ENCODE results near the gene CHEK2.
"Not testable (repeated sequence)": the region's sequence is repeated elsewhere in the genome, so short reads cannot be mapped to it uniquely, and the experiment has no call there.

CHEK2 gene

DNA sequence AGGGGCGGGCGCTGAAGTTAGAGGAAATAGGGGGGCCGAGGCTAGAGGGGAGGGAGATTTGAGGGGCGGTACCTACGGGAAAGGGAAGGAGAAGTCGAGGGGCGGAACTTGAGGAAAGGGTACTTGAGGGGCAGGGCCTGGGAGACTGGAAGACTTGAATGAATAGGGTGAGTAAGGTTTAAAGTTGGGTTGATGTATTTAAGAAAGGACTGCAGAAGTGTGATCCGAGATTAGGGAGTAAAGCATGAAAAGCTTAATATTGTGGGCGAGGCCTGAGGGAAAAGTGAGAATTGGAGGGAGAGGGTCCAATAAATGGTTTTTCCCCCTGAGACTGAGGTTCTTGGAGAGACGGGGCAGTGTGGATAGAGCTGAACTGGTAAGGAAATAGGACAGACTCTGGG, 942 bp upstream of the CHEK2 start:
- no peak for DNase-seq (ENCODE audit: low read depth in 3 of 3, low spot score in 1 of 3)

DNA sequence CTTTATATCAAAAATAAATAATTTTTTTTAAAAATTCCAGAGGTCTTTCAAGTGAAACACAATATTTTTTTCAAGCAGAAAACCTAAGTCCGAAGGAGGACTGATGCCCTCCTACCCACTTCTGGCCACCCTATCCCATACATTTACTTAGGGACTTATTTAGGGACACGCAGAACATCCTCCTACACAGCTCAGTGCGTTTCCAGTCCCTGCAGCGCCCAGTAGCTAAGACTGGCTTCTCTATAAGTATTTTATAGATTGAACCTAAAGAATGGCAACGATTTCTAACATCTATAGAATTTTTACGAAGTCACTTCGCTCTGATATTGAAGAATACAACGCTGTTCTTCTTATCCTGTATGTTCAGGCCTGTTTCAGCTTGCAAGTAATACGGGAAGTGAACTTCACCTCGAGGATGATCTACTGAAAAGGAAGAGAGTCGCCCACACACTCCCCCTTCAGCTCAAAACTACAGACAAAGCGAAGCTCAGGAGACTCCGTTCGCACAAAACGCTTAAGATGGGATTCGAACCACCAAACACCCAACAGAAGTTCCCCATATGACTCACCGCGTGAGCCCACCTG, 328 bp downstream of the CHEK2 start:
- no peak for DNase-seq (ENCODE audit: low read depth in 3 of 3, low spot score in 1 of 3)

GRCh38 chr22:28738876-28739275, 2.7 kb downstream of the CHEK2 start:
- not testable (repeated sequence) for DNase-seq (ENCODE audit: low read depth in 3 of 3, low spot score in 1 of 3)

DNA sequence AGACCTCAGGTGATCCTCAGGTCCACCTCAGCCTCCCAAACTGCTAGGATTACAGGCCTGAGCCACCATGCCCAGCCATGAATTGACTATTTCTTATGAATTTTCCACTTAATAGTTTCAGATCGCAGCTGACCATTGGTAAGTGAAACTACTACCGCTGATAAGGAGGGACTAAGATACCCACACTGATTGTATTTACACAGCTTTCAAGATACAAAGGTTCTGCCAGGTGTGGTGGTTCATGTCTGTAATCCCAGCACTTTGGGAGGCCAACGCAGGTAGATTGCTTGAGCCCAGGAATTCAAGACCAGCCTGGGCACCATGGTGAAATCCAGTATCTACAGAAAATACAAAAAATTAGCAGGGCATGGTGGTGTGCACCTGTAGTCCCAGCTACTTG, 3.9 kb downstream of the CHEK2 start:
- DNase-seq (ENCODE audit: low read depth in 3 of 3, low spot score in 1 of 3): no peak

GRCh38 chr22:28736301-28737155, 5.1 kb downstream of the CHEK2 start:
- no peak for DNase-seq (ENCODE audit: low read depth in 3 of 3, low spot score in 1 of 3)

GRCh38 chr22:28734393-28734792, 7.2 kb downstream of the CHEK2 start:
- no peak for DNase-seq (ENCODE audit: low read depth in 3 of 3, low spot score in 1 of 3)

GRCh38 chr22:28730179-28730578, 11.4 kb downstream of the CHEK2 start:
- no peak for DNase-seq (ENCODE audit: low read depth in 3 of 3, low spot score in 1 of 3)

- no peak for DNase-seq (ENCODE audit: low read depth in 3 of 3, low spot score in 1 of 3)
Measured at GRCh38 chr22:28728621-28729313, 12.9 kb downstream of the CHEK2 start.

DNA sequence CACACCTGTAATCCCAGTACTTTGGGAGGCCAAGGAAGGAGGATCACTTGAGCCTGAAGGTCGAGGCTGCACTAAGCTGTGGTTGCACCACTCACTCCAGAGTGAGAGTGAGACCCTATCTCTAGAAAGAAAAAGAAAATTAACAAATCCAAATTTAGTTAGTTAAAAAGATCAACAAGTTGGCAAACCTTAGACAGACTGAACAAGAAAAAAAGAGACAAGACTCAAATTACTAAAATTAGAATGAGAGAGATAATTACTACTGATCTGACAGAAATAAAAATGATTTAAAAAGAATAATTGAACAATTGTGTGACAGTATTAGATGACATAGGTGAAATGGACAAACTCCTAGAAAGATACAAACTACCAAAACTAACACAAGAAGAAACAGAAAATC, 13.6 kb downstream of the CHEK2 start:
- DNase-seq (ENCODE audit: low read depth in 3 of 3, low spot score in 1 of 3): no peak

DNA sequence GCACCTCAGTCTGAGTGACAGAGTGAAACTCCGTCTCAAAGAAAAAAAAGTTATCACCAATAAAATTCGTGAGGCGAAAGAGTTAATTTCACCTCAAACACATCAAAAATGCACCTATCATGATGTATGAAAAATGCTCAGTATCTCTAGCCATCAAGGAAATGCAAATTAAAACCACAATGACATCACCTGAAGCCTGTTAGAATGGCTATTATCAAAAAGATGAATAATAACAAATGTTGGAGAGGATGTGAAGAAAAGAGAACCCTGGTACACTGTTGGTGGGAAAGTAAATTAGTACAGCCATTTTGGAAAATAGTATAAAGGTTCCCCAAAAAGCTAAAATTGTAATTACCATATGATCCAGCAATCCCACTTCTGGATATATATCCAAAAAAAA, 23.6 kb downstream of the CHEK2 start:
- DNase-seq (ENCODE audit: low read depth in 3 of 3, low spot score in 1 of 3): no peak

DNA sequence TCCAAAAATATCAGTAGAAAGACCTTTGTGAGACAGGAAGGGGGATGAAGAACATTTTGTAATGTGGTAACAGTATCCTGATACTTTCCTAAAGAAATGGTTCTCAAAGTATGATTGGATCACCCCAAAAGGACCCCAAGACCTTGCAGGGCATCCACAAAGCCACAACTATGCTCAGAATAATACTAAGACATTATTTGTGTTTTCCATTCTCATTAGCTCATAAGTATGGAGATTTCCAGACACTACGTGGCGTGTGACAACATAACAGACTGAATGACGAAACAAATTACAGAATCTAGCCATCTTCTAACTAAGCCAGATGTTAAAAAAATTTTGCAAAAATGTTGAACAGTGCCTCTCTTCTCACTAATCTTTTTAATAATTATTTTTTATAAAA, 24.9 kb downstream of the CHEK2 start:
- no peak for DNase-seq (ENCODE audit: low read depth in 3 of 3, low spot score in 1 of 3)

DNA sequence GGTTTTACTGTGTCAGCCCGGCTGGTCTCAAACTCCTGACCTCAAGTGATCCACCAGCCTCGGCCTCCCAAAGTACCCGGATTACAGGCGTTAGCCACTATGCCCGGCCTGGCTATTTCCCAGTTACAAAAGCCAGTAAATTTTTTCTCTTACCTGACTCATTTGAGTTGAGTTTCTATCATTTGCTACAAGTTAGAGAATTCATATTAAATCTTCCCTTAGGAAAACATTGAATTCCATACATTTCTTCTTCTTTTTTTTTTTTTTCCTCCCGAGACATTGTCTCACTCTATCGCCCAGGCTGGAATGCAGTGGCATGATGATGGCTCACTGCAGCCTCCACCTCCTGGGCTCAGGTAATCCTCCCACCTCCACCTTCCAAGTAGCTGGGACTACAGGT, 26.0 kb downstream of the CHEK2 start:
- DNase-seq (ENCODE audit: low read depth in 3 of 3, low spot score in 1 of 3): no peak

DNA sequence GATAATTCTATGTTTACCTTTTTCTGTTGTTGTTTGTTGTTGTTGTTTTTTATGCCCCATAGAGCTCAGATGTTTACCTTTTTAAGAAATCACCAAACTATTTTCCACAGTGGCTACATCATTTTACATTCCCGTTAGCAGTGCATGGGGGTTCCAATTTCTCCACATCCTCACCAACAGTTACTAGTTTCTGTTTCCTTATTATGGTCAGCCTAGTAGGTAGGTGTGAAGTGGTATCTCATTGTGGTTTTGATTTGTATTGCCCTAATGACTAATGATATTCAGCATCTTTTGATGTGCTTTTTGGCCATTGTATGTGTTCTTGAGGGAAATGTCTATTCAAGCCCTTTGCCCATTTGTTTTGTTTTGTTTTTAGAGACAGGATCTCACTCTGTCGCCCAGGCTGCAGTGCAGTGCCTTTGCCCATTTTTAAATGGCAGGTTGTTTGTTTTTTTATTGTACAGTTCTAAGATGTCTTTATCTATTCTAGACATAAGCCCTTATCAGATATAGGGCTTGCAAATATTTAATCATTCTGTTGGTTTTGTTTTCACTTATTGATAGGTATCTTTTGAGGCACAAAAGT, 27.5 kb downstream of the CHEK2 start:
- DNase-seq (ENCODE audit: low read depth in 3 of 3, low spot score in 1 of 3): no peak

DNA sequence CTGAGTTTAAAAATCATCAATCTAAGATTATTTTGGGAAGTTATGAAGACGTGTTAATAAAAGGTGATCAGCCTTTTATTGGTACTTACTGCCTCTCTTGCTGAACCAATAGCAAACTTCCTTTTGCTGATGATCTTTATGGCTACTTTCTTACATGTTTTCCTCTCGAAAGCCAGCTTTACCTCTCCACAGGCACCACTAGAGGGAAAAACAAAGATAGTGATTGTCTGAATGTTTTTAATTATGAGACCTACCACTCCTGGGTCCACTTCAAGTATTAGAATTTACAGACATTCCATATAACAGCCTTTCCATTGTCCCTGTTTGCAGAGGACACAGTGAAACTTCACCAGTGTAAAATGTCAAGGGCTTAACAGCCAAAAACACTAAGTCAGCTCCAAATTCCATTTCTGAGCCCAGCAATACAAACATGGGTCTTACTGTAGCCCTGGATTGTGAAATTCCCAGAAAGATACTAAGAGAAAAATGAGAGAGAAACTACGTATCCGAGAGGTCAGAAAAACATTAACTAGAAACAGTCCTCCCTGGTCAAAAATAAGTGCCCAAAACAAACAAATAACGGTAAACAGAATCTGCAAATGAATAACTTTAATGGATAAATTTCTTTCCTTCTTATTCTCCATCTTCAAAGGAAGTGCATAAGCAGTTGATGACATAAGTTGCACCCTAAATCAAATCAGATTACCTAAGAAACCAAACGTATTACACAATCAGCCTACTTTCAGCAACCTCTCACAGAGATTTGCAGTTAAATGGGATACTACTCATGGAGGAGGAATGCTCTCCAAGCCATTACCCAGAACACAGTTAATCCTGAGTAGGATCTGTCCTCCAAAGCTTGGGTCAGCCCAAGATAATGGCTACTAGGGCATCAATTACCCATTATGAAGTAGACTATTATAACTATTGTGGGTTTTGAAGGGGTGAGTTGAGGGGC, 29.5 kb downstream of the CHEK2 start:
- no peak for DNase-seq (ENCODE audit: low read depth in 3 of 3, low spot score in 1 of 3)

GRCh38 chr22:28711341-28711740, 30.3 kb downstream of the CHEK2 start:
- DNase-seq (ENCODE audit: low read depth in 3 of 3, low spot score in 1 of 3): no peak

DNA sequence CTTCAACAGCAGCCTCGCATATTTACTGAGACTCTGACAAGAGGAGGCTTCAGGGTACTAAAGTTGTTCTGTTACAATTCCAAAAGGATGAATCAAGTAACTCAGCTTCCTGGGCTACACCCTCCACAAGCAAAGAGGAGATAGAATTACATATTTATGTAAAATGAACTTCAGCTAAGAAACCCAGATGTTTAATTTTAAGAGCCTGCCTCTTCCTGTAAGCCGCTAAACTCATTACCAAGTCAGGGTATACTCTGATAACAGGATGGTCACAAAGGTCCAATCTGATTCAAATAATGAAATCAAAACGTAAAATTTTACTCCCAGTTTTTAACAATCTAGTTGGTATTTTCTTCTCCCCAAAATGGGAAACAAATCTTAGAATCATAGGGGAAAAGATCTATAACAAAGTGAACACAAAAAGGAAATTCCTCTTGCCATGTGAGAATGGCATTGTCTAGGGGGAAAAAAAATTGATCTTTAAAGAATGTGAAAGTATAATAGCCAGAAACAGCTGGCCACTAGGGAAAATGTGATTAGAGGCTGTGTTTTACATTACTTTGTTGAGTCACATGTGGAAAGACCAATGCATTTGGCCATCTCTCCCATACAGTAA, 30.9 kb downstream of the CHEK2 start:
- DNase-seq (ENCODE audit: low read depth in 3 of 3, low spot score in 1 of 3): no peak

GRCh38 chr22:28710107-28710506, 31.5 kb downstream of the CHEK2 start:
- DNase-seq (ENCODE audit: low read depth in 3 of 3, low spot score in 1 of 3): no peak

- DNase-seq (ENCODE audit: low read depth in 3 of 3, low spot score in 1 of 3): no peak
Measured at GRCh38 chr22:28706845-28707244, 34.8 kb downstream of the CHEK2 start.

DNA sequence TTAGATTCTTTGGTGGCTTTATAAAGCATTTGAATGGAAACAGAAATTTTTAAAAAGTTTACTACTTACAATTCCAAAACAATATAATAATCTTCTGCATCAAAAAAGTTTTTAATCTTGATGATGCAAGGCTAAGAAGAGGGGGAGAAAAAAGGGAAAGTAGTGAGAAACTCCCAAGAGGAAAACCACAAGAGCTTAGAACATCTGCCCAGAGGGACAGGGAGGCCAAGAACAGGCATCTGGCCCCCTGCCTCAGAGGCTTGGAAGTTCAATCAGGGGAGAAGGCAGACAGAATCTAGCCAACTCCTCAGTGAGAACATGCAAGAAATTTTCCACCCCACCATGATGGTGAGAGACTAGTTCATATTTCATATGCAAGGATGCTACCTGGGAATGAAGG, 38.2 kb downstream of the CHEK2 start:
- no peak for DNase-seq (ENCODE audit: low read depth in 3 of 3, low spot score in 1 of 3)

DNA sequence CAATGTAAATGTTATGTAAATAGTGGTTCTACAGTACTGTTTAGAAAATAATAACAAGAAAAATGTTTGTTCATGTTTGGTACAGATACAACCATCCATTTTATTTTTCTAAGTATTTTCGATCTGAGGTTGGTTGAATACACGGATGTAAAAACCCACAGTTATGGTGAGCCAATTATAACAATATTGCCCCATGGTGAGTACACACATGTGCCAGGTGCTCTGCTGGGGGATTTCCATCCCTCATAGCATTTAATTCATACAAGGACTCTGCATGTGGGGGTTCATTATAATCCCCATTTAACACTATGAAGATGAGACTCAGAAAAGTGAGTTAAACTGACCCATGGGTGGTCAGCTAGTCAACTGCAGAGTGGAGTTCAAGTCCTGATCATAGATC, 38.7 kb downstream of the CHEK2 start:
- no peak for DNase-seq (ENCODE audit: low read depth in 3 of 3, low spot score in 1 of 3)

Measured in stimulated activated CD4-positive, alpha-beta T cell treated with anti-CD3 and anti-CD28 coated beads, TNF-alpha, amount 100 ng/mL, for 1 hour (primary cell).